ENCODE data around the gene DYSF. TPM values are rescaled to one million over a fixed set of nuclear protein-coding genes. Genes with fewer than 3 reads are reported as not detected.
"Not testable (repeated sequence)": the region's sequence is repeated elsewhere in the genome, so short reads cannot be mapped to it uniquely, and the experiment has no call there.

DYSF gene
- polyA plus RNA-seq (ENCODE audit: insufficient read depth in 1 of 5, insufficient read length in 5 of 5, low replicate concordance in 1 of 5) = 10 to 100 TPM; 14.6 to 25.8 (median 15.4) TPM
- long read RNA-seq, donor 1 = 0 reads
- long read RNA-seq, donor 2, full-length matches to known transcripts = 1 of 1 reads
- long read RNA-seq, donor 2, partial matches to known transcripts = 0 of 1 reads
- long read RNA-seq, donor 2, other reads (novel, unspliced or antisense) = 0 of 1 reads
- long read RNA-seq, donor 3, partial matches to known transcripts = 11 of 11 reads
- long read RNA-seq, donor 3, other reads (novel, unspliced or antisense) = 0 of 11 reads
- long read RNA-seq, donor 4 = 0 reads
- long read RNA-seq, donor 5 = 0 reads
- long read RNA-seq, donor 6 = 0 reads
- long read RNA-seq, donor 7 = 0 reads
- long read RNA-seq, donor 8 = 0 reads

DNA sequence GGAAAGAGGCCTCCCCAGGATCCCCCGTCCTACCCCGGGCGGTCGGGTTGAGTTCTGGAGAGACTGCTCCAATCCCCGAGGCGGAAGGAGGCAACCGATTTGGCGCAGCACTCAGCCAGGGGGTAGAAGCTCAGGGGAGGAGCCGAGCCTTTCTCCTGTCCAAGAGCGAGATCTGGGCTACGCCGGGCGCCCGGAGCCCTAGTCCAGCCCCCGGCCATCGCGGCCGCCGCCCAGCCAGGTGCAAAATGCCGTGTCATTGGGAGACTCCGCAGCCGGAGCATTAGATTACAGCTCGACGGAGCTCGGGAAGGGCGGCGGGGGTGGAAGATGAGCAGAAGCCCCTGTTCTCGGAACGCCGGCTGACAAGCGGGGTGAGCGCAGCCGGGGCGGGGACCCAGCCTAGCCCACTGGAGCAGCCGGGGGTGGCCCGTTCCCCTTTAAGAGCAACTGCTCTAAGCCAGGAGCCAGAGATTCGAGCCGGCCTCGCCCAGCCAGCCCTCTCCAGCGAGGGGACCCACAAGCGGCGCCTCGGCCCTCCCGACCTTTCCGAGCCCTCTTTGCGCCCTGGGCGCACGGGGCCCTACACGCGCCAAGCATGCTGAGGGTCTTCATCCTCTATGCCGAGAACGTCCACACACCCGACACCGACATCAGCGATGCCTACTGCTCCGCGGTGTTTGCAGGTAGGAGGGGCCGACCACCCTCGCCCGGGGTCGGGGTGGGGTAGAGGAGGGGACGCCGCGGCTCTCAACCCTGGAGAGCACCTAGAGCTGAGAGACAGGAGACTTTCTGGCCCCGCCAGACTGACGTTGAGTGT is at the start of gene DYSF:
TSS of gene DYSF (plus strand) at position 158 of the 817 bp plus-strand sequence.
- peak in 1 of 2 donors; percentile 27 for DNase-seq

GRCh38 chr2:71409611-71410010 is 43.8 kb upstream of the DYSF start:
- no peak for DNase-seq

DNA sequence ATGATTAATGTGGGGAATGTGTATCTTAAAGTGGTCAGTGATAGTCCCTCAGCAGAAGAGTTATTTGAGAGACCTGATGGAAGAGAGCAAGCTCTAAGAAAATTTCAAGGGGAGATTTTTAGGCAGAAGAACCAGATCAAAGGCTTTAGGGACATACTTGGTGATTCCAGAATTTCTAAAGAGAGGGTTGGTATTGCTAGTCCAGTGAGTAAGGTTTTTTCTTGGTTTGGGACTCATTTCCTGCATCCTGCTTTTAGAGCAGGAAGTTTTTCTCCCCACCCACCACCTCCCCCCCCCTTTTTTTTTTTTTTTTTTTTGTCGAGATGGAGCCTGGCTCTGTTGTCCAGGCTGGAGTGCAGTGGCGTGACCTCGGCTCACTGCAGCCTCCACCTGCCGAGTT is 42.7 kb upstream of the DYSF start:
- no peak for DNase-seq

DNA sequence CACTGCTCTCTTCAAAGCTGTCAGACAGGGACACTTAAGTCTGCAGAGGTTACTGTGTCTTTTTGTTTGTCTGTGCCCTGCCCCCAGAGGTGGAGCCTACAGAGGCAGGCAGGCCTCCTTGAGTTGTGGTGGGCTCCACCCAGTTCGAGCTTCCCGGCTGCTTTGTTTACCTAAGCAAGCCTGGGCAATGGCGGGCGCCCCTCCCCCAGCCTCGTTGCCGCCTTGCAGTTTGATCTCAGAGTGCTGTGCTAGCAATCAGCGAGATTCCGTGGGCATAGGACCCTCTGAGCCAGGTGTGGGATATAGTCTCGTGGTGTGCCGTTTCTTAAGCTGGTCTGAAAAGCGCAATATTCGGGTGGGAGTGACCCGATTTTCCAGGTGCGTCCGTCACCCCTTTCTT is 36.5 kb upstream of the DYSF start:
- not testable (repeated sequence) for DNase-seq

GRCh38 chr2:71417300-71418202 is 35.8 kb upstream of the DYSF start:
- DNase-seq = no peak

DNA sequence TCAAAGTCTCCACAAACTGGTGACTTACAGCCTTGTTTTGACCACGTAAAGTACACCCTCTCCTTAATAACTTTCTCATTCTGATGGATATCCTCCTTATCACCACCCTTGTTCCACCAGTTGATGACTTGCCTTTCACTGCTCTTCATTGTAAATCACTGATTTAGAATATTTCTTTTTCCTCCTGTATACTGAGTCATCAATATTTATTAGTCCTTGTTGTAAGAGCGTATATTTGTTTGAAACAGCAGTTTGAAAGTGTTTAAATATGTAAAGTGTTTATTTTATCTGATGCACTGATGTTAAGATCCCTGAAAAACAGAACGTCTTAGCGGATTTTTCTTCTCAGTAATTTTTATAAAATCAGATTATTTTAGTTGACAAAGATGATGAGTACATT is 34.2 kb upstream of the DYSF start:
- no peak for DNase-seq

GRCh38 chr2:71419976-71420375 is 33.4 kb upstream of the DYSF start:
- no peak for DNase-seq

- DNase-seq = no peak
Observed at GRCh38 chr2:71422786-71423185, 30.6 kb upstream of the DYSF start.

DNA sequence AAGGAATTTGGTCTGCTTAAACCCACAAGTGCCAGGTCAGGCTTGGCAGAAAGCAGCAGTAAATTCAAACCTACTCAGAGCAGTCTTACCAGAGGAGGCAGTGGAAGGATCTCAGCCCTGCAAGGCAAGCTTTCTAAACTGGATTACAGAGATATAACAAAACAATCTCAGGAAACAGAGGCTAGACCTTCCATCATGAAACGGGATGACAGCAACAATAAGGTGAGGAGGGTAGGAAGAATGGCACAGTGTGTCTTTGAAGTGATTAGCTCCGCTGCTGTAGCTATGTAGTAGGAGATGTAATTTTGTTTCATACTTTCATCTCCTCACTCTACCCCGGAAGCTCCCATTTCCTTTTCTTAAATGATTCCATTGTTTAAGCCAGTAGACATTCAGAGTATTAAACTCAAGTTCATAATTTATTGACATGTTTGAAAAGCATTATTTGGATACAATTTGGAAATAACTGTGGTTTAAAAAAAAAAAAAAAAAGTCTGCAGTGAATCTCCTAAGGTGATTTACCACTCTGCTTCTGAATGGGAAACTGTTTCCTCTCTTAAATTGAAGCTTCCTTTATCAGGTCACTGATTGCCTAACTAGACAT is 29.4 kb upstream of the DYSF start:
- no peak for DNase-seq

DNA sequence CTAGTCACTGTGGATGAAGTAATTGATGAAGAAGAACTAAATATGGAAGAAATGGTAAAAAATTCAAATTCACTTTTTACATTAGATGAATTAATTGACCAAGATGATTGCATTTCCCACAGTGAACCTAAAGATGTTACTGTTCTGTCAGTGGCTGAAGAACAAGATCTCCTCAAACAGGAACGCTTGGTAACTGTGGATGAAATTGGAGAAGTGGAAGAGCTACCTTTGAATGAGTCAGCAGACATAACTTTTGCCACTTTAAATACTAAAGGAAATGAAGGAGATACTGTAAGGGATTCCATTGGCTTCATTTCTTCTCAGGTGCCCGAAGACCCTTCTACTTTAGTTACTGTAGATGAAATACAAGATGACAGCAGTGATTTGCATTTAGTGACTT is 26.6 kb upstream of the DYSF start:
- DNase-seq = no peak

GRCh38 chr2:71428472-71429383 is 24.6 kb upstream of the DYSF start:
- no peak for DNase-seq

GRCh38 chr2:71445142-71445541 is 8.2 kb upstream of the DYSF start:
- DNase-seq = not testable (repeated sequence)

DNA sequence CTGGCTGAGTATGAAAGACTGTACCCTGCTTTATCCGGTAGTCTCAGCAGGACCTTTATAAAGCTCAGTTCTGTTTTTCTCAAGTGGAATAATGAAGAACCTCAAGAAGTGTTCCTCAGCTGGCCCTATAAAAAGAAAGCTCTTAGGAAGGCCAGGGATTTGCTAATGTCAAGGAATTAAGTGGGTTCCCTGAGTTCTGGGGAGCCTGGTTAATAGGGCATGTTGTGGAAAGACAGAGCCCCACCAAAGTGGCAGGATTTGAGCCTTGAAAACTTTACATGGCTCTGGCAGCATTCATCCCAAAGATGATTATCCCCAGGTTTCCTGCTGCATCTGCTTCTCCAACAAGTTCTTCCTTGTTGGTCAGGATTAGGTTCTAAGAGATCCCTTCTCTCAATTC is 6.9 kb upstream of the DYSF start:
- no peak for DNase-seq

GRCh38 chr2:71449343-71449742 is 4.0 kb upstream of the DYSF start:
- no peak for DNase-seq

GRCh38 chr2:71451705-71452104 is 1.7 kb upstream of the DYSF start:
- no peak for DNase-seq

GRCh38 chr2:71452565-71452964 is 796 bp upstream of the DYSF start:
- no peak for DNase-seq

DNA sequence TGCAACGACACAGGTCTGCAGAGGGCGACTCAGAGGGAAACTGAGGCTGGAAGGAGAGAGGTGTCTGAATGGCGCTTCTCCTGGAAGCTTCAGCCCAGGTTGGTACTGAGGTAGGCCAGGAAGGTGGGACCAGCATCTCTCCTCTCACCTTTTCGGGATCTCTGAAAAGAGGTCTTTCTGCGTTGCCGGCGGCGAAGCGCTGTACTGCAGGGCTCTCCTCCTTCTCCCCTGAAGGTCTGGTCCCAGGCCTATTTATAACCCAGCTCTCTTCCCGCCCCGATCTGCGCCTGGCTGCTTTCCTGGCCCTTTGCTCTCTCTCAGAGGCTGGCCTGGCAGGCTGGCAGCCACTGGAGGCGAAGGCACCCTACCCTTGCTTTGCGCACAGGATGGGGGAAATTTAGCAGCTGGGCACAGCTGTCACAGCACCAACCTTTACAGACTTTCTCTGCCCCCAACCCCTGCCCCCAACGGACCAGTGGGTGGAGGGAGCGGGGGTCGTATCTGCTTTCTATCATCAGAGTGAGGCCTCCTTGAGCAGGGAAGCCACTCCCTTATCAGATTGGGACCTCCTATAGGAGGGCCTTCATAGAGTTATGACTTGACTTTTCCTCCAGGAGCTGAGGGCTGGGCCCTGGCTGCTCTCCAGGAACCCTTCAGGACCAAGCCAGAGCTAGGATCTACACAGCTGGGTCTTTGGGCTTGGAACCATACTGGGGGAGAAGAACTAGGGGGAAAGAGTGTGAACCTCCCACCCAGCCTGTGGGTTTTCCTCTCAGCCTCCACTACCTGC is 1.1 kb downstream of the DYSF start:
- DNase-seq = no peak

- no peak for DNase-seq
Observed at GRCh38 chr2:71455011-71455740, 1.8 kb downstream of the DYSF start.

Measured in right lung (tissue), 10 donors.